SK-N-MC (cell line): ENCODE results near the gene TINCR.

Experiments used
- EZH2 ChIP-seq: fragments of 200-600 bp; sonication (generic); IDR thresholded peaks from one replicate; pipeline ENCODE4 v1.6.1; 2017; ENCODE audit warnings: antibody characterized with exemption
- FOXP2 ChIP-seq: optimal IDR thresholded peaks from 2 replicates; pipeline ENCODE3; 2011; ENCODE audit warnings: mild to moderate bottlenecking, moderate library complexity; ENCODE audit not compliant: insufficient read depth; ENCODE audit errors: extremely low read length, control extremely low read depth
- POLR2AphosphoS5 ChIP-seq: IDR thresholded peaks from 2 replicates; pipeline ENCODE4 v1.6.1; 2012; ENCODE audit warnings: mild to moderate bottlenecking, low read depth, low read length, borderline replicate concordance

DNA sequence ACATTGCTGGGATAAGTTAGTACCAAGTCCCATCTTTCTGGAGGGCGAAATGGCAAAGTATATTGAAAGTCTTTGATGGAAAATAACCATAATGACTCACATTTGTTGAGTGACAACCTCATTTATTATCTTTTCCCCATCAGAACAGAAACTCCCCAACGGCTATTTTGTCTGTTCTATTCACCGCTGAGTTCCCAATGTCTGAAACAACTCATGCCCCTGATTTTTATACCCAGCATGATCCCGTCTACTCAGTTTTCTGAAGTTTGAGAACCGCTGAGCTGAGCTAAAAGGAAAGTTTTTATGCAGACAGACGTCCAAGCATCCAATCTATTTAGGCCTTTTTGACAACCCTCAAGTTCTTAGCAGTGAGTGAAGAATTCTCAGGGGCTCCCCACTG lies 7.8 kb upstream of the TINCR start:
- TF ChIP-seq EZH2 (no peak), POLR2AphosphoS5 (no peak), FOXP2 (no peak)
